Stomach (tissue), 9 donors: ENCODE data around the gene SNX22. TPM values are rescaled to one million over a fixed set of nuclear protein-coding genes. Genes with fewer than 3 reads are reported as not detected.
A peak's percentile ranks its signal among the peaks of the same experiment; 100 is the strongest.

Source experiments
- DNase-seq, 2 donors: peaks; one replicate each; pipeline versions ENCODE4 v3.0.0 to v3.0.0-alpha.2; 2013 to 2019
- H3K27ac ChIP-seq, 5 donors: fragments of 200-600 bp in 4 of 5; sonication (generic) in 4 of 5; one replicate each; pipeline ENCODE4 v1.5.1; 2013 to 2019; ENCODE audit warnings: mild to moderate bottlenecking in 1 of 5, moderate library complexity in 1 of 5
- H3K27me3 ChIP-seq, 3 donors: fragments of 200-600 bp; sonication (generic); one replicate each; pipeline ENCODE4 v1.5.1; 2017 to 2019; ENCODE audit warnings: mixed run types in 1 of 3
- H3K36me3 ChIP-seq, 4 donors: fragments of 200-600 bp; sonication (generic); 1 replicate in 3 of 4; 2 replicates in 1 of 4; pipeline ENCODE4 v1.5.1; 2016 to 2019
- H3K4me1 ChIP-seq, 4 donors: fragments of 200-600 bp; sonication (generic); one replicate each; pipeline ENCODE4 v1.5.1; 2016 to 2019
- H3K4me3 ChIP-seq, 4 donors: fragments of 200-600 bp; sonication (generic) in 3 of 4; one replicate each; pipeline ENCODE4 v1.5.1; 2016 to 2019; ENCODE audit warnings: mild to moderate bottlenecking in 1 of 4
- H3K9me3 ChIP-seq, 4 donors: fragments of 200-600 bp; sonication (generic); one replicate each; pipeline ENCODE4 v1.5.1; 2016 to 2019
- EP300 ChIP-seq: sonication (generic); formaldehyde crosslinking; IDR thresholded peaks from one replicate; pipeline ENCODE4 v1.6.1; 2017; ENCODE audit warnings: antibody characterized with exemption
- POLR2A ChIP-seq, 4 donors: fragments of 450-650 bp; IDR thresholded peaks; one replicate each; pipeline ENCODE4 v1.6.1; 2016; ENCODE audit warnings: antibody characterized with exemption in 4 of 4, control low read depth in 2 of 4, mild to moderate bottlenecking in 1 of 4, moderate library complexity in 1 of 4
- POLR2AphosphoS5 ChIP-seq, 3 donors: sonication (generic); formaldehyde crosslinking; IDR thresholded peaks; one replicate each; pipeline ENCODE4 v1.6.1; 2016; ENCODE audit warnings: antibody characterized with exemption in 3 of 3
- WGBS, 5 donors: extraction: QIAGEN DNeasy Blood & Tissue Kit in 3 of 5; methylation state at CpG; one replicate each; pipeline versions ENCODE4 v1.1.5 to v1.1.7; 2013 to 2018; 5-methylcytosine and 5-hydroxymethylcytosine counted together
- intact Hi-C: fragments of 100-400 bp; cut with DNase I; formaldehyde crosslinking; loops from one replicate; pipeline ENCODE4 v1.15.1; 2023; ENCODE audit warnings: low total_unique reads
- polyA plus RNA-seq, 3 donors: library from polyadenylated mRNA; stranded (reverse); fragments of 200-250 nt; gene quantifications; one replicate each; pipeline ENCODE4 v1.2.3, GENCODE V29; 2013
- total RNA-seq, 5 donors: library from RNA; depleted of rRNA; stranded (reverse); fragments of >200 nt; gene quantifications; one replicate each; pipeline versions ENCODE4 v1.1.0 to v1.2.3, GENCODE V29; 2014 to 2016
- TF ChIP-seq, protein P1 (sequence below), 7 experiments: fragments of 450-650 bp in 4 of 7; fragments of 200-600 bp in 3 of 7; sonication (generic) in 3 of 7; IDR thresholded peaks; one replicate each; pipeline ENCODE4 v1.5.1; 2016 to 2019; ENCODE audit warnings: antibody characterized with exemption in 7 of 7, control low read depth in 2 of 7, mild to moderate bottlenecking in 1 of 7
- donor health status: healthy with polysubstance abuse.
- donor health status: Bipolar disorder and iron deficiency.
- donor health status: healthy.

SNX22 gene
- total and polyA plus RNA-seq, 8 donors: 0.92 to 41.1 (median 3.8) TPM; not detected in 2

- TF ChIP-seq POLR2AphosphoS5 (IDR thresholded peaks at IDR 0.05) (no peak), EP300 (no peak), POLR2A (IDR thresholded peaks at IDR 0.05) (no peak)
- TF ChIP-seq, protein P1, sequence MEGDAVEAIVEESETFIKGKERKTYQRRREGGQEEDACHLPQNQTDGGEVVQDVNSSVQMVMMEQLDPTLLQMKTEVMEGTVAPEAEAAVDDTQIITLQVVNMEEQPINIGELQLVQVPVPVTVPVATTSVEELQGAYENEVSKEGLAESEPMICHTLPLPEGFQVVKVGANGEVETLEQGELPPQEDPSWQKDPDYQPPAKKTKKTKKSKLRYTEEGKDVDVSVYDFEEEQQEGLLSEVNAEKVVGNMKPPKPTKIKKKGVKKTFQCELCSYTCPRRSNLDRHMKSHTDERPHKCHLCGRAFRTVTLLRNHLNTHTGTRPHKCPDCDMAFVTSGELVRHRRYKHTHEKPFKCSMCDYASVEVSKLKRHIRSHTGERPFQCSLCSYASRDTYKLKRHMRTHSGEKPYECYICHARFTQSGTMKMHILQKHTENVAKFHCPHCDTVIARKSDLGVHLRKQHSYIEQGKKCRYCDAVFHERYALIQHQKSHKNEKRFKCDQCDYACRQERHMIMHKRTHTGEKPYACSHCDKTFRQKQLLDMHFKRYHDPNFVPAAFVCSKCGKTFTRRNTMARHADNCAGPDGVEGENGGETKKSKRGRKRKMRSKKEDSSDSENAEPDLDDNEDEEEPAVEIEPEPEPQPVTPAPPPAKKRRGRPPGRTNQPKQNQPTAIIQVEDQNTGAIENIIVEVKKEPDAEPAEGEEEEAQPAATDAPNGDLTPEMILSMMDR (IDR thresholded peaks at IDR 0.05): no peak
- whole genome bisulfite sequencing, 5 donors: 92 to 96% (median 93%) methylated on average over 10 of the region's 10 CpGs
- intact Hi-C loops: no loop called here
- Histone ChIP-seq H3K27ac (no peak overlapping the region), H3K4me3 (no peak overlapping the region), H3K27me3 (no peaks in the 10 kb centered on the region), H3K9me3 (no peaks in the 10 kb centered on the region), H3K4me1 (peaks cover 0 to 9% (median 0%) of the 10 kb centered on the region in 4 donors), H3K36me3 (peaks cover 82 to 100% (median 100%) of the 10 kb centered on the region in 4 donors)
- DNase-seq: no peak
These were observed 17.7 kb upstream of the SNX22 start for GRCh38 chr15:64133623-64134344.

GRCh38 chr15:64134345-64134829 lies 17.1 kb upstream of the SNX22 start:
- intact Hi-C loops: no loop called here
- no peak overlapping the region for H3K27ac ChIP-seq
- H3K4me1 ChIP-seq: peaks cover 0 to 9% (median 0%) of the 10 kb centered on the region in 4 donors
- no peak overlapping the region for H3K4me3 ChIP-seq
- peaks cover 82 to 96% (median 96%) of the 10 kb centered on the region in 4 donors for H3K36me3 ChIP-seq
- no peaks in the 10 kb centered on the region for H3K27me3 ChIP-seq
- TF ChIP-seq EP300: no peak
- no peak for TF ChIP-seq POLR2AphosphoS5 (IDR thresholded peaks at IDR 0.05)
- TF ChIP-seq, protein P1 (IDR thresholded peaks at IDR 0.05): no peak
- no peak for TF ChIP-seq POLR2A (IDR thresholded peaks at IDR 0.05)
- H3K9me3 ChIP-seq: no peaks in the 10 kb centered on the region
- DNase-seq: peak; percentile 66 to 73
- WGBS, 5 donors: 60 to 79% (median 65%) methylated on average over 2 to 9 of the region's 9 CpGs

GRCh38 chr15:64136347-64136746 lies 15.2 kb upstream of the SNX22 start:
- H3K27ac ChIP-seq: no peak overlapping the region
- 82 to 91% (median 88%) methylated on average over 7 of the region's 7 CpGs for WGBS, 5 donors
- no peak overlapping the region for H3K4me3 ChIP-seq
- no peaks in the 10 kb centered on the region for H3K27me3 ChIP-seq
- H3K9me3 ChIP-seq: no peaks in the 10 kb centered on the region
- intact Hi-C loops: no loop called here
- H3K36me3 ChIP-seq: peaks cover 66 to 89% (median 88%) of the 10 kb centered on the region in 4 donors
- TF ChIP-seq POLR2AphosphoS5 (IDR thresholded peaks at IDR 0.05): no peak
- TF ChIP-seq POLR2A (IDR thresholded peaks at IDR 0.05): no peak
- TF ChIP-seq, protein P1 (IDR thresholded peaks at IDR 0.05): no peak
- no peak for TF ChIP-seq EP300
- H3K4me1 ChIP-seq: peaks cover 0 to 9% (median 0%) of the 10 kb centered on the region in 4 donors
- DNase-seq: no peak

DNA sequence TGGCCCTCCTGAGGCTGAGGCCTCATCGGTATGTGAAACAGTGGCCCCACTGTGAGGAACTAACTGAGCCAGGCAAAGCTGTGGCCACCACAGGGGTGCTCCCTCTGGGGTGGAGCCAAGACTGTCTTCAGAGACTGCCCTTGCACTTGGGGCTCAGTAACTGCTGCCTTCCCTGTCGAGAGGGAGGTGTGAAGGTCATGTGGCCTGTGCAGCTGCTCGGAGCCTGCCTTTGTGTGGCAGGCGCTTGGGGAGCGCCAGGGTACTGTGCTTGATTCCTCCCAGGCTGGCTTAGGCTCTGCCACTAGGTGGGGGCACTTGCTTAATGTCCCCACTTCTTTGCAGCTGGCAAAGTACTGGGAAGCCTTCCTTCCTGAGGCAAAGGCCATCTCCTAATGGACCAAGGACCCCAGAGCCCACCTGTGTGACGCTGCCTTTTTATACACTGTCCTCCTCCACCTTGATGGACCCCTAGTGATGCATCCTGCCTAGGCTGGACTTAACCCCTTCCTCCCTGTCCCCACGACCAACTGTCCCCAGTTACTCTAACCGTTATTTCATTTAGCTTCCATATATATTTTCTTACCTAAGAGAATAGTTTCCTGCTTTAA lies 14.2 kb upstream of the SNX22 start:
- H3K36me3 ChIP-seq: peaks cover 61 to 89% (median 88%) of the 10 kb centered on the region in 4 donors
- H3K27ac ChIP-seq: no peak overlapping the region
- H3K9me3 ChIP-seq: no peaks in the 10 kb centered on the region
- H3K4me3 ChIP-seq: no peak overlapping the region
- peak in 1 of 2 donors; percentile 32 for DNase-seq
- no peak for TF ChIP-seq POLR2AphosphoS5 (IDR thresholded peaks at IDR 0.05)
- no peak for TF ChIP-seq POLR2A (IDR thresholded peaks at IDR 0.05)
- TF ChIP-seq EP300: no peak
- TF ChIP-seq, protein P1 (IDR thresholded peaks at IDR 0.05): no peak
- no peaks in the 10 kb centered on the region for H3K27me3 ChIP-seq
- H3K4me1 ChIP-seq: peaks cover 0 to 9% (median 0%) of the 10 kb centered on the region in 4 donors
- 63 to 90% (median 75%) methylated on average over 3 to 8 of the region's 8 CpGs for WGBS, 5 donors
- intact Hi-C loops: no loop called here
